NT2/D1 (cell line): Measurements from ENCODE around the gene PYROXD2.

Source experiments
- SUZ12 ChIP-seq: IDR thresholded peaks from 2 replicates; pipeline ENCODE4 v1.6.1; 2011; ENCODE audit not compliant: insufficient read length, insufficient read depth; ENCODE audit errors: extremely low read depth
- YY1 ChIP-seq: IDR thresholded peaks from 2 replicates; pipeline ENCODE4 v1.6.1; 2011; ENCODE audit not compliant: insufficient read length, insufficient read depth

- TF ChIP-seq SUZ12 (no peak), YY1 (no peak)
These were observed 76.7 kb downstream of the PYROXD2 start for GRCh38 chr10:98338318-98338717.
